BLaER1 treated with 17β-estradiol and CSF1 and Interleukin-3, amounts not matched to agents 10 nM and 100 nM (cell line): ENCODE data around the gene VIPR2.

Experiments
- H3K27ac ChIP-seq, 11 experiments: shearing (Covaris generic); formaldehyde crosslinking; 2 replicates each; pipeline ENCODE4 v1.8.1; 2022
- H3K27me3 ChIP-seq, 11 experiments: shearing (Covaris generic); formaldehyde crosslinking; 2 replicates each; pipeline ENCODE4 v1.8.1; 2022
- H3K36me3 ChIP-seq, 11 experiments: shearing (Covaris generic); formaldehyde crosslinking; 2 replicates each; pipeline ENCODE4 v1.8.1; 2022
- H3K4me1 ChIP-seq, 10 experiments: shearing (Covaris generic); formaldehyde crosslinking; 2 replicates each; pipeline ENCODE4 v1.8.1; 2022
- H3K4me2 ChIP-seq, 11 experiments: shearing (Covaris generic); formaldehyde crosslinking; 2 replicates each; pipeline ENCODE4 v1.8.1; 2022
- H3K4me3 ChIP-seq, 10 experiments: shearing (Covaris generic); formaldehyde crosslinking; 2 replicates each; pipeline ENCODE4 v1.8.1; 2022
- H3K9ac ChIP-seq, 11 experiments: shearing (Covaris generic); formaldehyde crosslinking; 2 replicates each; pipeline ENCODE4 v1.8.1; 2022
- H3K9me3 ChIP-seq, 11 experiments: shearing (Covaris generic); formaldehyde crosslinking; replicated peaks in 1 of 11; 2 replicates each; pipeline ENCODE4 v1.8.1; 2022
- H4K20me1 ChIP-seq, 11 experiments: shearing (Covaris generic); formaldehyde crosslinking; 2 replicates each; pipeline ENCODE4 v1.8.1; 2022
- Cebpa-rat ChIP-seq, 11 experiments: shearing (Covaris generic); IDR thresholded peaks; 2 replicates each; pipeline ENCODE4 v1.8.1; 2022

Gene VIPR2

GRCh38 chr7:158997471-158997870 is 147.2 kb downstream of the VIPR2 start:
- TF ChIP-seq Cebpa-rat (IDR thresholded peaks at IDR 0.05): no peak
- Histone ChIP-seq H3K4me1 (peaks cover 0 to 9% (median 0%) of the 10 kb centered on the region in 10 experiments; a peak in 1 of 20 replicates), H4K20me1 (no peaks in the 10 kb centered on the region), H3K4me2 (no peak overlapping the region), H3K4me3 (no peak overlapping the region), H3K36me3 (no peaks in the 10 kb centered on the region), H3K27ac (no peak overlapping the region), H3K27me3 (no peaks in the 10 kb centered on the region), H3K9me3 (peaks cover 16 to 45% (median 37%) of the 10 kb centered on the region in 11 experiments), H3K9ac (no peak overlapping the region)

GRCh38 chr7:158997110-158997453 is 147.6 kb downstream of the VIPR2 start:
- H3K4me1 ChIP-seq: peaks cover 0 to 11% (median 1%) of the 10 kb centered on the region in 10 experiments; a peak in 6 of 20 replicates
- H3K27me3 ChIP-seq: no peaks in the 10 kb centered on the region
- no peak for TF ChIP-seq Cebpa-rat (IDR thresholded peaks at IDR 0.05)
- H3K36me3 ChIP-seq: no peaks in the 10 kb centered on the region
- no peak overlapping the region for H3K4me2 ChIP-seq
- peaks cover 16 to 45% (median 37%) of the 10 kb centered on the region in 11 experiments for H3K9me3 ChIP-seq
- no peak overlapping the region for H3K27ac ChIP-seq
- H4K20me1 ChIP-seq: no peaks in the 10 kb centered on the region
- no peak overlapping the region for H3K4me3 ChIP-seq
- H3K9ac ChIP-seq: no peak overlapping the region

- H4K20me1 ChIP-seq: no peaks in the 10 kb centered on the region
- H3K4me2 ChIP-seq: no peak overlapping the region
- H3K27me3 ChIP-seq: no peaks in the 10 kb centered on the region
- H3K9ac ChIP-seq: no peak overlapping the region
- TF ChIP-seq Cebpa-rat (IDR thresholded peaks at IDR 0.05): no peak
- no peak overlapping the region for H3K27ac ChIP-seq
- H3K4me1 ChIP-seq: peaks cover 0 to 15% (median 3%) of the 10 kb centered on the region in 10 experiments; a peak in 6 of 20 replicates
- H3K9me3 ChIP-seq: peaks cover 16 to 45% (median 37%) of the 10 kb centered on the region in 11 experiments
- no peaks in the 10 kb centered on the region for H3K36me3 ChIP-seq
- H3K4me3 ChIP-seq: no peak overlapping the region
These were observed 148.2 kb downstream of the VIPR2 start for GRCh38 chr7:158996214-158997109.

GRCh38 chr7:158995514-158995913 is 149.2 kb downstream of the VIPR2 start:
- Histone ChIP-seq H4K20me1 (no peaks in the 10 kb centered on the region), H3K4me2 (no peak overlapping the region), H3K4me3 (no peak overlapping the region), H3K4me1 (peaks cover 0 to 14% (median 3%) of the 10 kb centered on the region in 10 experiments; a peak in 6 of 20 replicates), H3K9me3 (peaks cover 16 to 45% (median 37%) of the 10 kb centered on the region in 11 experiments), H3K36me3 (no peaks in the 10 kb centered on the region), H3K27ac (no peak overlapping the region), H3K9ac (no peak overlapping the region), H3K27me3 (no peaks in the 10 kb centered on the region)
- no peak for TF ChIP-seq Cebpa-rat (IDR thresholded peaks at IDR 0.05)

- H3K4me2 ChIP-seq: no peak overlapping the region
- no peaks in the 10 kb centered on the region for H4K20me1 ChIP-seq
- H3K36me3 ChIP-seq: no peaks in the 10 kb centered on the region
- TF ChIP-seq Cebpa-rat (IDR thresholded peaks at IDR 0.05): no peak
- peaks cover 16 to 45% (median 37%) of the 10 kb centered on the region in 11 experiments for H3K9me3 ChIP-seq
- no peak overlapping the region for H3K4me3 ChIP-seq
- no peaks in the 10 kb centered on the region for H3K27me3 ChIP-seq
- no peak overlapping the region for H3K27ac ChIP-seq
- H3K9ac ChIP-seq: no peak overlapping the region
- peaks cover 0 to 14% (median 3%) of the 10 kb centered on the region in 10 experiments; a peak in 6 of 20 replicates for H3K4me1 ChIP-seq
These were observed 150.0 kb downstream of the VIPR2 start for GRCh38 chr7:158994687-158995086.

GRCh38 chr7:158993591-158993990 is 151.1 kb downstream of the VIPR2 start:
- Histone ChIP-seq H3K36me3 (no peaks in the 10 kb centered on the region), H3K9ac (no peak overlapping the region), H4K20me1 (no peaks in the 10 kb centered on the region), H3K4me2 (no peak overlapping the region), H3K27me3 (no peaks in the 10 kb centered on the region), H3K4me3 (no peak overlapping the region), H3K27ac (no peak overlapping the region), H3K9me3 (peaks cover 17 to 48% (median 37%) of the 10 kb centered on the region in 11 experiments), H3K4me1 (peaks cover 0 to 14% (median 3%) of the 10 kb centered on the region in 10 experiments; a peak in 6 of 20 replicates)
- TF ChIP-seq Cebpa-rat (IDR thresholded peaks at IDR 0.05): no peak

- Histone ChIP-seq H3K4me2 (peak overlapping the region in 2 of 11 experiments; percentile 11 to 26; a peak in 2 of 22 replicates), H4K20me1 (no peaks in the 10 kb centered on the region), H3K4me3 (no peak overlapping the region), H3K9me3 (peaks cover 25 to 55% (median 45%) of the 10 kb centered on the region in 11 experiments), H3K27me3 (no peaks in the 10 kb centered on the region), H3K4me1 (peaks cover 0 to 14% (median 3%) of the 10 kb centered on the region in 10 experiments; a peak in 6 of 20 replicates), H3K36me3 (no peaks in the 10 kb centered on the region), H3K9ac (no peak overlapping the region), H3K27ac (no peak overlapping the region)
- TF ChIP-seq Cebpa-rat (IDR thresholded peaks at IDR 0.05): no peak
These were observed 151.9 kb downstream of the VIPR2 start for GRCh38 chr7:158992759-158993158.

GRCh38 chr7:158991824-158992621 is 152.6 kb downstream of the VIPR2 start:
- peaks cover 0 to 14% (median 3%) of the 10 kb centered on the region in 10 experiments; a peak in 6 of 20 replicates for H3K4me1 ChIP-seq
- TF ChIP-seq Cebpa-rat (IDR thresholded peaks at IDR 0.05): no peak
- H3K36me3 ChIP-seq: no peaks in the 10 kb centered on the region
- H3K4me3 ChIP-seq: no peak overlapping the region
- peak overlapping the region in 6 of 11 experiments; percentile 22 to 41 (median 31); a peak in 8 of 22 replicates for H3K4me2 ChIP-seq
- H3K9ac ChIP-seq: no peak overlapping the region
- peaks cover 28 to 55% (median 45%) of the 10 kb centered on the region in 11 experiments for H3K9me3 ChIP-seq
- H4K20me1 ChIP-seq: no peaks in the 10 kb centered on the region
- no peaks in the 10 kb centered on the region for H3K27me3 ChIP-seq
- no peak overlapping the region for H3K27ac ChIP-seq

GRCh38 chr7:158988996-158989395 is 155.7 kb downstream of the VIPR2 start:
- no peaks in the 10 kb centered on the region for H3K36me3 ChIP-seq
- no peak overlapping the region for H3K9ac ChIP-seq
- H3K9me3 ChIP-seq: peaks cover 40 to 55% (median 50%) of the 10 kb centered on the region in 11 experiments
- no peak overlapping the region for H3K4me3 ChIP-seq
- TF ChIP-seq Cebpa-rat (IDR thresholded peaks at IDR 0.05): no peak
- no peak overlapping the region for H3K4me2 ChIP-seq
- no peaks in the 10 kb centered on the region for H4K20me1 ChIP-seq
- H3K27me3 ChIP-seq: no peaks in the 10 kb centered on the region
- no peak overlapping the region for H3K27ac ChIP-seq
- peaks cover 0 to 14% (median 3%) of the 10 kb centered on the region in 10 experiments; a peak in 6 of 20 replicates for H3K4me1 ChIP-seq
